H1 (cell line): ENCODE measurements around the gene ALDH3B1. TPM values are rescaled to one million over a fixed set of nuclear protein-coding genes. Genes with fewer than 3 reads are reported as not detected.

Experiments used
- CTCF ChIA-PET: fragments of 300-600 bp; sonication (Branson Sonifier 250); formaldehyde crosslinking; loops from one replicate; lab custom pipeline; 2021; ENCODE audit not compliant: partially characterized antibody; lab: Charles Lee
- POLR2A ChIA-PET: fragments of 300-600 bp; sonication (Branson Sonifier 250); formaldehyde crosslinking; loops from one replicate; lab custom pipeline; 2021; ENCODE audit warnings: inconsistent platforms; ENCODE audit not compliant: partially characterized antibody; lab: Charles Lee
- DNase-seq, 2 experiments: peaks; one replicate each; pipeline versions ENCODE4 v3.0.0 to v3.0.0-alpha.2; 2010 to 2022; ENCODE audit warnings: low spot score in 2 of 2, low read depth in 1 of 2, mixed read lengths in 1 of 2
- FAIRE-seq: peaks from 2 replicates; lab custom pipeline; 2011; peaks lifted over from hg19 to GRCh38; lab: Jason Lieb, UNC
- H2AFZ ChIP-seq: 2 replicates; pipeline ENCODE4 v1.8.1; 2012; ENCODE audit warnings: low read length, inconsistent platforms
- H2AK5ac ChIP-seq: 2 replicates; pipeline ENCODE4 v1.6.1; 2013; ENCODE audit warnings: low read depth, low read length
- H2BK120ac ChIP-seq: replicated peaks from 2 replicates; pipeline ENCODE3; 2013; ENCODE audit warnings: low read depth, low read length, inconsistent platforms
- H2BK12ac ChIP-seq: 2 replicates; pipeline ENCODE4 v1.6.1; 2013; ENCODE audit warnings: low read depth, low read length
- H2BK15ac ChIP-seq: 2 replicates; pipeline ENCODE4 v1.6.1; 2013; ENCODE audit warnings: low read length
- H2BK20ac ChIP-seq: 2 replicates; pipeline ENCODE4 v1.6.1; 2013; ENCODE audit warnings: low read length
- H2BK5ac ChIP-seq: 2 replicates; pipeline ENCODE4 v1.6.1; 2013; ENCODE audit warnings: low read depth, low read length
- H3K14ac ChIP-seq: 2 replicates; pipeline ENCODE4 v1.6.1; 2013; ENCODE audit warnings: inconsistent platforms; ENCODE audit not compliant: insufficient read length
- H3K18ac ChIP-seq: 2 replicates; pipeline ENCODE4 v1.6.1; 2013; ENCODE audit warnings: low read length; ENCODE audit errors: extremely low read depth
- H3K23ac ChIP-seq: 2 replicates; pipeline ENCODE4 v1.6.1; 2013; ENCODE audit warnings: inconsistent platforms; ENCODE audit not compliant: insufficient read length
- H3K23me2 ChIP-seq: 2 replicates; pipeline ENCODE4 v1.6.1; 2013; ENCODE audit warnings: low read depth, low read length
- H3K27ac ChIP-seq: 2 replicates; pipeline ENCODE4 v1.6.1; 2011; ENCODE audit warnings: low read depth, low read length, inconsistent platforms
- H3K27me3 ChIP-seq, 4 experiments: replicated peaks in 1 of 4; 1 replicate in 1 of 4; 2 replicates in 3 of 4; pipeline versions ENCODE4 v1.6.1 to v1.8.1; 2011 to 2013; ENCODE audit warnings: low read length in 3 of 4, mild to moderate bottlenecking in 3 of 4, inconsistent platforms in 2 of 4, mixed read lengths in 2 of 4, moderate library complexity in 1 of 4; ENCODE audit not compliant: control insufficient read depth in 3 of 4, insufficient read depth in 3 of 4; ENCODE audit errors: extremely low read depth in 1 of 4
- H3K36me3 ChIP-seq, 4 experiments: 2 replicates each; pipeline versions ENCODE4 v1.6.1 to v1.8.1; 2011 to 2013; ENCODE audit warnings: mild to moderate bottlenecking in 4 of 4, low read length in 3 of 4, moderate library complexity in 2 of 4, control low read depth in 1 of 4, inconsistent platforms in 1 of 4; ENCODE audit not compliant: insufficient read depth in 4 of 4, control insufficient read depth in 2 of 4
- H3K4ac ChIP-seq: replicated peaks from 2 replicates; pipeline ENCODE3; 2013; ENCODE audit warnings: low read length, low read depth, mixed read lengths, inconsistent platforms; ENCODE audit not compliant: insufficient read length
- H3K4me1 ChIP-seq, 4 experiments: replicated peaks in 1 of 4; 1 replicate in 1 of 4; 2 replicates in 3 of 4; pipeline versions ENCODE4 v1.6.1 to v1.8.1; 2011 to 2013; ENCODE audit warnings: low read length in 3 of 4, inconsistent platforms in 2 of 4, mixed read lengths in 1 of 4; ENCODE audit not compliant: insufficient read depth in 4 of 4, control insufficient read depth in 3 of 4
- H3K4me2 ChIP-seq, 2 experiments: 2 replicates each; pipeline versions ENCODE4 v1.6.1 to v1.8.1; 2011 to 2013; ENCODE audit warnings: low read depth in 2 of 2, low read length in 2 of 2, control low read depth in 1 of 2, inconsistent platforms in 1 of 2, mild to moderate bottlenecking in 1 of 2; ENCODE audit not compliant: insufficient read depth in 1 of 2
- H3K4me3 ChIP-seq, 4 experiments: fragments of 200-600, 300-600 bp in 1 of 4; sonication (generic), shearing (Covaris generic), sonication (Bioruptor Twin) in 1 of 4; 2 replicates each; pipeline versions ENCODE4 v1.5.1 to v1.8.1; 2011 to 2016; ENCODE audit warnings: low read length in 4 of 4, low read depth in 3 of 4, control low read depth in 2 of 4, inconsistent platforms in 2 of 4, mild to moderate bottlenecking in 2 of 4, mixed read lengths in 1 of 4, moderate library complexity in 1 of 4; ENCODE audit not compliant: insufficient read depth in 2 of 4; ENCODE audit errors: extremely low read depth in 1 of 4
- H3K56ac ChIP-seq: replicated peaks from 2 replicates; pipeline ENCODE3; 2013; ENCODE audit warnings: low read depth, mild to moderate bottlenecking, mixed read lengths, low read length, inconsistent platforms; ENCODE audit not compliant: insufficient read length
- H3K79me1 ChIP-seq: 2 replicates; pipeline ENCODE4 v1.6.1; 2013; ENCODE audit warnings: low read depth, low read length, control low read depth
- H3K79me2 ChIP-seq, 2 experiments: 2 replicates each; pipeline versions ENCODE4 v1.6.1 to v1.8.1; 2012 to 2013; ENCODE audit warnings: low read length in 2 of 2, mild to moderate bottlenecking in 2 of 2, inconsistent platforms in 1 of 2; ENCODE audit not compliant: insufficient read depth in 2 of 2, control insufficient read depth in 1 of 2
- H3K9ac ChIP-seq, 4 experiments: replicated peaks in 1 of 4; 1 replicate in 1 of 4; 2 replicates in 3 of 4; pipeline versions ENCODE4 v1.6.1 to v1.8.1; 2011 to 2013; ENCODE audit warnings: low read depth in 3 of 4, low read length in 3 of 4, control low read depth in 2 of 4, mild to moderate bottlenecking in 2 of 4, moderate library complexity in 2 of 4, inconsistent platforms in 1 of 4; ENCODE audit errors: extremely low read depth in 1 of 4
- H3K9me3 ChIP-seq, 2 experiments: 2 replicates each; pipeline versions ENCODE4 v1.6.1 to v1.8.1; 2012 to 2013; ENCODE audit warnings: mild to moderate bottlenecking in 2 of 2, moderate library complexity in 2 of 2, control low read depth in 1 of 2, inconsistent platforms in 1 of 2, low read depth in 1 of 2, low read length in 1 of 2, mixed read lengths in 1 of 2; ENCODE audit not compliant: insufficient read depth in 2 of 2
- H4K20me1 ChIP-seq, 2 experiments: replicated peaks in 1 of 2; 2 replicates each; pipeline versions ENCODE3 to v1.8.1; 2011 to 2013; ENCODE audit warnings: inconsistent platforms in 2 of 2, low read length in 2 of 2, mild to moderate bottlenecking in 1 of 2; ENCODE audit not compliant: insufficient read depth in 2 of 2, control insufficient read depth in 1 of 2
- H4K5ac ChIP-seq: 2 replicates; pipeline ENCODE4 v1.6.1; 2013; ENCODE audit warnings: low read length, low read depth, mixed read lengths, inconsistent platforms; ENCODE audit not compliant: insufficient read length
- H4K8ac ChIP-seq: 2 replicates; pipeline ENCODE4 v1.8.0; 2013; ENCODE audit warnings: mild to moderate bottlenecking, moderate library complexity, low read length, inconsistent platforms; ENCODE audit not compliant: insufficient read depth; ENCODE audit errors: extremely low read depth
- H4K91ac ChIP-seq: replicated peaks from 2 replicates; pipeline ENCODE3; 2013; ENCODE audit warnings: low read length, mixed read lengths, inconsistent platforms; ENCODE audit not compliant: insufficient read length
- SIRT6 ChIP-seq: IDR thresholded peaks from one replicate; pipeline ENCODE4 v1.7.1; 2012; ENCODE audit warnings: low read length, inconsistent platforms
- SRF ChIP-seq: IDR thresholded peaks from 2 replicates; pipeline ENCODE4 v1.6.1; 2011; ENCODE audit warnings: mild to moderate bottlenecking, low read depth, low read length, moderate library complexity
- WGBS, 2 experiments: shearing (Covaris generic) in 1 of 2; methylation state at CpG; one replicate each; pipeline versions ENCODE4 v1.1.6 to v1.1.7; 2013 to 2015; ENCODE audit warnings: low lambda C conversion rate in 2 of 2, mixed read lengths in 2 of 2, inconsistent platforms in 1 of 2, low coverage in 1 of 2, missing lambda C conversion rate in 1 of 2; ENCODE audit not compliant: insufficient replicate concordance in 2 of 2, insufficient coverage in 1 of 2, insufficient read length in 1 of 2; ENCODE audit errors: extremely low coverage in 1 of 2, missing lambda C conversion rate in 1 of 2; 5-methylcytosine and 5-hydroxymethylcytosine counted together
- polyA plus RNA-seq, 7 experiments: library from polyadenylated mRNA; depleted of rRNA in 3 of 7; stranded (reverse) in 5 of 7; unstranded in 2 of 7; fragments of >200 nt in 5 of 7; fragments of 200-250 nt in 2 of 7; gene quantifications; 1 replicate in 5 of 7; 2 replicates in 1 of 7; 4 replicates in 1 of 7; pipeline versions ENCODE4 v1.2.1 to v1.2.3, GENCODE V29; 2011 to 2013; ENCODE audit warnings: missing spikeins in 2 of 7, mixed read lengths in 2 of 7
- total RNA-seq: library from RNA; stranded (reverse); fragmentation: NEBNext Ultra II Directional; extraction: Animal tissue kit (Norgen Biotek cat#: 25700); gene quantifications from 2 replicates; pipeline ENCODE4 v1.2.1, GENCODE V29; 2021

Gene ALDH3B1
- total and polyA plus RNA-seq, 2 of the 8 experiments (the other 6 are each of a cell fraction or from before 2014, with no cell fraction given) = 0.32 to 0.47 TPM

GRCh38 chr11:68039526-68040086 lies 29.5 kb downstream of the ALDH3B1 start:
- Histone ChIP-seq H4K5ac (no peak overlapping the region), H3K14ac (no peak overlapping the region), H2BK120ac (no peak overlapping the region), H4K91ac (no peak overlapping the region), H2AFZ (no peak overlapping the region), H3K56ac (no peak overlapping the region), H3K4me2 (peak overlapping the region; percentile 26 to 77; a peak in 3 of 4 replicates), H3K18ac (no peak overlapping the region), H3K27ac (0 out of 2 replicates have a peak overlapping the region, but pooled peaks have one; percentile 24), H3K9me3 (no peaks in the 10 kb centered on the region), H3K79me1 (no peaks in the 10 kb centered on the region), H2BK12ac (peak overlapping the region; percentile 90; the same call in 1 of the 2 replicates), H3K23ac (no peak overlapping the region), H3K23me2 (no peaks in the 10 kb centered on the region; the same call in 1 of the 2 replicates), H3K9ac (no peak overlapping the region), H3K27me3 (no peaks in the 10 kb centered on the region), H2AK5ac (no peak overlapping the region; the same call in 1 of the 2 replicates), H3K4me1 (peaks cover 4 to 27% (median 20%) of the 10 kb centered on the region in 4 experiments), H4K20me1 (peaks cover 0 to 4% of the 10 kb centered on the region in 2 experiments), H3K79me2 (no peaks in the 10 kb centered on the region), H2BK20ac (peak overlapping the region; percentile 72; the same call in 1 of the 2 replicates), H3K36me3 (no peaks in the 10 kb centered on the region), H4K8ac (no peak overlapping the region), H2BK15ac (peak overlapping the region; percentile 53; the same call in 1 of the 2 replicates), H2BK5ac (peak overlapping the region; percentile 88), H3K4ac (no peak overlapping the region), H3K4me3 (peak overlapping the region in 1 of 4 experiments; percentile 66; a peak in 2 of 8 replicates)
- CTCF ChIA-PET = interaction anchor here (0.5 to 2.3 kb wide), 6 partner anchors 11 to 218 kb away, joined by 3 to 6 read pairs (median 4); no protein-coding TSS in a partner anchor
- DNase-seq = peak in 1 of 2 experiments; percentile 53
- no peak for FAIRE-seq
- POLR2A ChIA-PET = interaction anchor here (0.6 to 16.6 kb wide), 6 partner anchors 7 to 173 kb away, joined by 3 to 183 read pairs (median 5); partner anchors contain the start of gene NDUFS8
- peak; percentile 69 for TF ChIP-seq SRF
- no peak for TF ChIP-seq SIRT6
- WGBS, 2 experiments = 63% methylated on average over 6 of the region's 10 CpGs; no CpG with 5 or more reads in 1 of the 2 experiments
